Stomach (tissue), 9 donors: ENCODE measurements around the gene EIF4EBP2. TPM values are rescaled to one million over a fixed set of nuclear protein-coding genes. Genes with fewer than 3 reads are reported as not detected.

ENCODE experiments used
- DNase-seq, 2 donors: peaks; one replicate each; pipeline versions ENCODE4 v3.0.0 to v3.0.0-alpha.2; 2013 to 2019
- H3K27ac ChIP-seq, 5 donors: fragments of 200-600 bp in 4 of 5; sonication (generic) in 4 of 5; one replicate each; pipeline ENCODE4 v1.5.1; 2013 to 2019; ENCODE audit warnings: mild to moderate bottlenecking in 1 of 5, moderate library complexity in 1 of 5
- H3K27me3 ChIP-seq, 3 donors: fragments of 200-600 bp; sonication (generic); one replicate each; pipeline ENCODE4 v1.5.1; 2017 to 2019; ENCODE audit warnings: mixed run types in 1 of 3
- H3K36me3 ChIP-seq, 4 donors: fragments of 200-600 bp; sonication (generic); 1 replicate in 3 of 4; 2 replicates in 1 of 4; pipeline ENCODE4 v1.5.1; 2016 to 2019
- H3K4me1 ChIP-seq, 4 donors: fragments of 200-600 bp; sonication (generic); one replicate each; pipeline ENCODE4 v1.5.1; 2016 to 2019
- H3K4me3 ChIP-seq, 4 donors: fragments of 200-600 bp; sonication (generic) in 3 of 4; one replicate each; pipeline ENCODE4 v1.5.1; 2016 to 2019; ENCODE audit warnings: mild to moderate bottlenecking in 1 of 4
- H3K9me3 ChIP-seq, 4 donors: fragments of 200-600 bp; sonication (generic); one replicate each; pipeline ENCODE4 v1.5.1; 2016 to 2019
- CTCF ChIP-seq, 7 experiments: fragments of 450-650 bp in 4 of 7; fragments of 200-600 bp in 3 of 7; sonication (generic) in 3 of 7; IDR thresholded peaks; one replicate each; pipeline ENCODE4 v1.5.1; 2016 to 2019; ENCODE audit warnings: antibody characterized with exemption in 7 of 7, control low read depth in 2 of 7, mild to moderate bottlenecking in 1 of 7
- EP300 ChIP-seq: sonication (generic); formaldehyde crosslinking; IDR thresholded peaks from one replicate; pipeline ENCODE4 v1.6.1; 2017; ENCODE audit warnings: antibody characterized with exemption
- POLR2A ChIP-seq, 4 donors: fragments of 450-650 bp; IDR thresholded peaks; one replicate each; pipeline ENCODE4 v1.6.1; 2016; ENCODE audit warnings: antibody characterized with exemption in 4 of 4, control low read depth in 2 of 4, mild to moderate bottlenecking in 1 of 4, moderate library complexity in 1 of 4
- POLR2AphosphoS5 ChIP-seq, 3 donors: sonication (generic); formaldehyde crosslinking; IDR thresholded peaks; one replicate each; pipeline ENCODE4 v1.6.1; 2016; ENCODE audit warnings: antibody characterized with exemption in 3 of 3
- WGBS, 5 donors: extraction: QIAGEN DNeasy Blood & Tissue Kit in 3 of 5; methylation state at CpG; one replicate each; pipeline versions ENCODE4 v1.1.5 to v1.1.7; 2013 to 2018; 5-methylcytosine and 5-hydroxymethylcytosine counted together
- intact Hi-C: fragments of 100-400 bp; cut with DNase I; formaldehyde crosslinking; loops from one replicate; pipeline ENCODE4 v1.15.1; 2023; ENCODE audit warnings: low total_unique reads
- polyA plus RNA-seq, 3 donors: library from polyadenylated mRNA; stranded (reverse); fragments of 200-250 nt; gene quantifications; one replicate each; pipeline ENCODE4 v1.2.3, GENCODE V29; 2013
- total RNA-seq, 5 donors: library from RNA; depleted of rRNA; stranded (reverse); fragments of >200 nt; gene quantifications; one replicate each; pipeline versions ENCODE4 v1.1.0 to v1.2.3, GENCODE V29; 2014 to 2016
- donor health status: healthy with polysubstance abuse.
- donor health status: Bipolar disorder and iron deficiency.
- donor health status: healthy.

Gene EIF4EBP2
- total and polyA plus RNA-seq, 8 donors: 18.9 to 74.7 (median 47.3) TPM

GRCh38 chr10:70459774-70460490, 56.0 kb downstream of the EIF4EBP2 start:
- peaks cover 22 to 44% (median 34%) of the 10 kb centered on the region in 4 donors for H3K4me1 ChIP-seq
- no peak overlapping the region for H3K4me3 ChIP-seq
- 67 to 79% (median 74%) methylated on average over 27 to 29 of the region's 29 CpGs for WGBS, 5 donors
- DNase-seq: peak in 1 of 2 donors; percentile 44
- H3K9me3 ChIP-seq: no peaks in the 10 kb centered on the region
- intact Hi-C loops: loop anchor here (5.0 to 10.0 kb wide), 2 partner anchors 77 to 295 kb away; no protein-coding TSS in a partner anchor
- no peak for TF ChIP-seq POLR2AphosphoS5 (IDR thresholded peaks at IDR 0.05)
- H3K27me3 ChIP-seq: peaks cover 0 to 50% (median 27%) of the 10 kb centered on the region in 3 donors
- peak overlapping the region in 3 of 5 donors; percentile 44 to 85 (median 78) for H3K27ac ChIP-seq
- no peaks in the 10 kb centered on the region for H3K36me3 ChIP-seq

- H3K9me3 ChIP-seq: no peaks in the 10 kb centered on the region
- DNase-seq: peak; percentile 59 to 82
- no peak for TF ChIP-seq POLR2AphosphoS5 (IDR thresholded peaks at IDR 0.05)
- peak in 5 of 7 experiments; percentile 65 to 80 (median 76) for TF ChIP-seq CTCF (IDR thresholded peaks at IDR 0.05)
- TF ChIP-seq POLR2A (IDR thresholded peaks at IDR 0.05): no peak
- TF ChIP-seq EP300: no peak
- peaks cover 0 to 39% (median 20%) of the 10 kb centered on the region in 3 donors for H3K27me3 ChIP-seq
- no peaks in the 10 kb centered on the region for H3K36me3 ChIP-seq
- intact Hi-C loops: loop anchor here (5.0 kb wide), 1 partner anchor 76 kb away; no protein-coding TSS in a partner anchor
- H3K4me1 ChIP-seq: peaks cover 22 to 44% (median 34%) of the 10 kb centered on the region in 4 donors
- no peak overlapping the region for H3K4me3 ChIP-seq
- WGBS, 5 donors: 47 to 50% (median 49%) methylated on average over 13 of the region's 13 CpGs
- peak overlapping the region in 2 of 5 donors; percentile 2 to 85 for H3K27ac ChIP-seq
These were observed 57.7 kb downstream of the EIF4EBP2 start for GRCh38 chr10:70461397-70462348.

- H3K27ac ChIP-seq: peak overlapping the region in 3 of 5 donors; percentile 2 to 85 (median 15)
- no peaks in the 10 kb centered on the region for H3K36me3 ChIP-seq
- H3K4me1 ChIP-seq: peaks cover 22 to 44% (median 34%) of the 10 kb centered on the region in 4 donors
- peak in 1 of 3 donors; percentile 4 for TF ChIP-seq POLR2AphosphoS5 (IDR thresholded peaks at IDR 0.05)
- TF ChIP-seq POLR2A (IDR thresholded peaks at IDR 0.05): no peak
- peaks cover 0 to 31% (median 15%) of the 10 kb centered on the region in 3 donors for H3K27me3 ChIP-seq
- no peaks in the 10 kb centered on the region for H3K9me3 ChIP-seq
- 11 to 23% (median 14%) methylated on average over 3 to 4 of the region's 4 CpGs for WGBS, 5 donors
- DNase-seq: peak; percentile 45 to 60
- intact Hi-C loops: loop anchor here (5.0 kb wide), 1 partner anchor 75 kb away; no protein-coding TSS in a partner anchor
- no peak overlapping the region for H3K4me3 ChIP-seq
These were observed 58.5 kb downstream of the EIF4EBP2 start for GRCh38 chr10:70462349-70462984.

- H3K27me3 ChIP-seq: peaks cover 0 to 7% (median 3%) of the 10 kb centered on the region in 3 donors
- H3K9me3 ChIP-seq: no peaks in the 10 kb centered on the region
- DNase-seq: no peak
- 81 to 96% (median 86%) methylated on average over 4 of the region's 4 CpGs for WGBS, 5 donors
- H3K4me1 ChIP-seq: peaks cover 4 to 30% (median 15%) of the 10 kb centered on the region in 4 donors
- no peaks in the 10 kb centered on the region for H3K36me3 ChIP-seq
- no peak for TF ChIP-seq POLR2A (IDR thresholded peaks at IDR 0.05)
- no peak for TF ChIP-seq POLR2AphosphoS5 (IDR thresholded peaks at IDR 0.05)
- TF ChIP-seq CTCF (IDR thresholded peaks at IDR 0.05): no peak
- TF ChIP-seq EP300: no peak
- intact Hi-C loops: no loop called here
- no peak overlapping the region for H3K4me3 ChIP-seq
- H3K27ac ChIP-seq: no peak overlapping the region
These were observed 61.3 kb downstream of the EIF4EBP2 start for GRCh38 chr10:70465278-70465677.
